Transverse colon (tissue), 4 donors: Measurements from ENCODE around the gene EFCAB10. TPM values are rescaled to one million over a fixed set of nuclear protein-coding genes. Genes with fewer than 3 reads are reported as not detected.
A peak's percentile ranks its signal among the peaks of the same experiment; 100 is the strongest.

Experiments used
- DNase-seq: peaks from one replicate; pipeline ENCODE4 v3.0.0-alpha.2; 2019
- H3K27ac ChIP-seq, 4 donors: fragments of 200-600 bp; sonication (generic); 2 replicates each; pipeline ENCODE4 v1.5.1; 2016 to 2018; ENCODE audit warnings: inconsistent platforms in 4 of 4
- H3K27me3 ChIP-seq: fragments of 200-600 bp; sonication (generic); 2 replicates; pipeline ENCODE4 v1.5.1; 2017; ENCODE audit warnings: inconsistent platforms
- H3K36me3 ChIP-seq, 4 donors: fragments of 200-600 bp; sonication (generic); 2 replicates each; pipeline ENCODE4 v1.5.1; 2017 to 2019; ENCODE audit warnings: inconsistent platforms in 4 of 4
- H3K4me1 ChIP-seq, 4 donors: fragments of 200-600 bp; sonication (generic); 2 replicates each; pipeline ENCODE4 v1.5.1; 2017 to 2020; ENCODE audit warnings: inconsistent platforms in 4 of 4
- H3K4me3 ChIP-seq, 4 donors: fragments of 200-600 bp; sonication (generic); 1 replicate in 1 of 4; 2 replicates in 3 of 4; pipeline versions ENCODE4 v1.5.1 to v1.6.1; 2017 to 2019; ENCODE audit warnings: inconsistent platforms in 4 of 4
- H3K9me3 ChIP-seq, 2 donors: fragments of 200-600 bp; sonication (generic); 2 replicates each; pipeline ENCODE4 v1.5.1; 2017 to 2019; ENCODE audit warnings: inconsistent platforms in 2 of 2
- EP300 ChIP-seq: sonication (generic); formaldehyde crosslinking; IDR thresholded peaks from one replicate; pipeline ENCODE4 v1.6.1; 2017; ENCODE audit warnings: antibody characterized with exemption, low read depth
- POLR2A ChIP-seq: fragments of 450-650 bp; IDR thresholded peaks from one replicate; pipeline ENCODE4 v1.6.1; 2016; ENCODE audit warnings: antibody characterized with exemption, mild to moderate bottlenecking, moderate library complexity
- POLR2AphosphoS5 ChIP-seq, 3 donors: sonication (generic); formaldehyde crosslinking; IDR thresholded peaks; one replicate each; pipeline ENCODE4 v1.6.1; 2016; ENCODE audit warnings: antibody characterized with exemption in 3 of 3
- WGBS, 2 donors: methylation state at CpG; one replicate each; pipeline ENCODE4 v1.1.5; 2018; ENCODE audit warnings: low coverage in 1 of 2; 5-methylcytosine and 5-hydroxymethylcytosine counted together
- in situ Hi-C, 4 donors: fragments of 200-750 bp; cut with MboI; loops; one replicate each; pipeline versions ENCODE4 v1.15.0 to v1.15.1; 2017; ENCODE audit warnings: low sequenced_read_pairs in 3 of 4, low pct_ligation_motif_present in 1 of 4, low pct_unique_long_range_greater_than_20kb in 1 of 4
- intact Hi-C: fragments of 100-400 bp; cut with DNase I; formaldehyde crosslinking; loops from one replicate; pipeline ENCODE4 v1.15.1; 2023; ENCODE audit warnings: low total_unique reads
- total RNA-seq, 4 donors: library from RNA; depleted of rRNA; stranded (reverse); fragments of >200 nt; gene quantifications; one replicate each; pipeline ENCODE4 v1.1.0, GENCODE V29; 2016
- TF ChIP-seq, protein P1 (sequence below), 5 experiments: fragments of 200-600 bp in 3 of 5; fragments of 450-650 bp in 2 of 5; sonication (generic) in 3 of 5; IDR thresholded peaks; 1 replicate in 2 of 5; 2 replicates in 3 of 5; pipeline ENCODE4 v1.5.1; 2016 to 2017; ENCODE audit warnings: antibody characterized with exemption in 5 of 5, inconsistent platforms in 3 of 5, mild to moderate bottlenecking in 2 of 5, moderate library complexity in 1 of 5

EFCAB10 gene
- total RNA-seq, 4 donors from 2014 or later = not detected

DNA sequence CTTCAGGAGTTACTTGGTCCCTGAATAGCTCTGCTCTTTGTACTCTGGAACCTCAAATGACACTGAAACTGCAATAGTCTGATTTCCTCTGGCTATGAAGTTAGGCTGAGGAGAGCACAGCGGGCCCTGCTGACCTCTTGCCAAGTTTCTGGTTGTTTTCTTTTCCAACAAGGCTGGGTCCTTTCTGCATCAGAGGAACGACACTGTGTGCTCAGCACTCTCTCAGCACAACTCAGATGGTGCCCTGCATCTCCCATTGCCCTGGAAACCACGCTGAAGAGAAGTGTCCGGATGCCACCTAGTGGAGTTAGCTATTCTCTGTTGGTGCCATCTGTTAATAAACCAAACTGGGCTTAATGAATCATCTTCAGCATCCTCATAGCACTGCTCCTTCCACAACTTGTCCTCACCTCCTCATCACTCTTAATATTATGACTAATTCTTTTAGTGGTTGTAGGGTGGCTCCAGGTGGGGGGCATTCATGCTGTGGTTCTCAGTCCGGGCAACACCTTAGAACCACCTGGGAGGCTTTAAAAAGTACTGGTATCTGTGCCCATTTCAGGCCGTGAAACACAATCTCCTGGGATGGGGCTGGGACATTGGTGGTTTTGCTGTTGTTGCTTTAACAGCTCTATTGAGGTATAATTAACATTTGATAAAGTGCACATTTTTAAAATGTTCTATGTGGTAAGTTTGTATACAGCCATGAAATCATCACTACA, 8.2 kb upstream of the EFCAB10 start:
- Histone ChIP-seq H3K27me3 (no peaks in the 10 kb centered on the region), H3K36me3 (no peaks in the 10 kb centered on the region), H3K4me1 (peaks cover 0 to 5% (median 0%) of the 10 kb centered on the region in 4 donors), H3K27ac (no peak overlapping the region), H3K9me3 (no peaks in the 10 kb centered on the region), H3K4me3 (no peak overlapping the region)
- in situ Hi-C loops = no loop called here
- 19 to 23% methylated on average over 3 to 6 of the region's 6 CpGs for WGBS, 2 donors
- intact Hi-C loops = no loop called here
- no peak for TF ChIP-seq POLR2AphosphoS5 (IDR thresholded peaks at IDR 0.05)
- TF ChIP-seq, protein P1, sequence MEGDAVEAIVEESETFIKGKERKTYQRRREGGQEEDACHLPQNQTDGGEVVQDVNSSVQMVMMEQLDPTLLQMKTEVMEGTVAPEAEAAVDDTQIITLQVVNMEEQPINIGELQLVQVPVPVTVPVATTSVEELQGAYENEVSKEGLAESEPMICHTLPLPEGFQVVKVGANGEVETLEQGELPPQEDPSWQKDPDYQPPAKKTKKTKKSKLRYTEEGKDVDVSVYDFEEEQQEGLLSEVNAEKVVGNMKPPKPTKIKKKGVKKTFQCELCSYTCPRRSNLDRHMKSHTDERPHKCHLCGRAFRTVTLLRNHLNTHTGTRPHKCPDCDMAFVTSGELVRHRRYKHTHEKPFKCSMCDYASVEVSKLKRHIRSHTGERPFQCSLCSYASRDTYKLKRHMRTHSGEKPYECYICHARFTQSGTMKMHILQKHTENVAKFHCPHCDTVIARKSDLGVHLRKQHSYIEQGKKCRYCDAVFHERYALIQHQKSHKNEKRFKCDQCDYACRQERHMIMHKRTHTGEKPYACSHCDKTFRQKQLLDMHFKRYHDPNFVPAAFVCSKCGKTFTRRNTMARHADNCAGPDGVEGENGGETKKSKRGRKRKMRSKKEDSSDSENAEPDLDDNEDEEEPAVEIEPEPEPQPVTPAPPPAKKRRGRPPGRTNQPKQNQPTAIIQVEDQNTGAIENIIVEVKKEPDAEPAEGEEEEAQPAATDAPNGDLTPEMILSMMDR (IDR thresholded peaks at IDR 0.05) = peak; percentile 31 to 47 (median 42)
- TF ChIP-seq EP300 = no peak
- TF ChIP-seq POLR2A = no peak
- peak; percentile 35 for DNase-seq

GRCh38 chr7:105587909-105588635, 6.8 kb upstream of the EFCAB10 start:
- TF ChIP-seq, protein P1 (IDR thresholded peaks at IDR 0.05) = no peak
- TF ChIP-seq POLR2AphosphoS5 (IDR thresholded peaks at IDR 0.05) = no peak
- no peak for TF ChIP-seq EP300
- no peak for TF ChIP-seq POLR2A
- 76 to 83% methylated on average over 5 to 12 of the region's 12 CpGs for WGBS, 2 donors
- Histone ChIP-seq H3K4me1 (peaks cover 0 to 5% (median 0%) of the 10 kb centered on the region in 4 donors), H3K4me3 (no peak overlapping the region), H3K36me3 (no peaks in the 10 kb centered on the region), H3K27me3 (no peaks in the 10 kb centered on the region), H3K27ac (no peak overlapping the region), H3K9me3 (peaks cover 0 to 2% of the 10 kb centered on the region in 2 donors)
- in situ Hi-C loops = no loop called here
- intact Hi-C loops = no loop called here
- DNase-seq = no peak

- no peaks in the 10 kb centered on the region for H3K36me3 ChIP-seq
- intact Hi-C loops (no loop called here), in situ Hi-C loops (no loop called here)
- DNase-seq = no peak
- 94 to 95% methylated on average over 2 of the region's 2 CpGs for WGBS, 2 donors
- peaks cover 0 to 2% of the 10 kb centered on the region in 2 donors for H3K9me3 ChIP-seq
- TF ChIP-seq, protein P1 (IDR thresholded peaks at IDR 0.05) = no peak
- H3K4me1 ChIP-seq = peaks cover 0 to 12% (median 6%) of the 10 kb centered on the region in 4 donors
- H3K4me3 ChIP-seq = no peak overlapping the region
- no peak overlapping the region for H3K27ac ChIP-seq
- no peaks in the 10 kb centered on the region for H3K27me3 ChIP-seq
These were observed 4.7 kb upstream of the EFCAB10 start for GRCh38 chr7:105585850-105586500.

GRCh38 chr7:105584165-105584564, 2.9 kb upstream of the EFCAB10 start:
- 92 to 96% methylated on average over 5 of the region's 5 CpGs for WGBS, 2 donors
- H3K27ac ChIP-seq = no peak overlapping the region
- H3K9me3 ChIP-seq = peaks cover 0 to 2% of the 10 kb centered on the region in 2 donors
- H3K4me1 ChIP-seq = peaks cover 0 to 10% (median 7%) of the 10 kb centered on the region in 4 donors
- no peak for DNase-seq
- in situ Hi-C loops (no loop called here), intact Hi-C loops (no loop called here)
- no peaks in the 10 kb centered on the region for H3K36me3 ChIP-seq
- H3K4me3 ChIP-seq = no peak overlapping the region
- TF ChIP-seq POLR2AphosphoS5 (IDR thresholded peaks at IDR 0.05) (no peak), EP300 (no peak), POLR2A (no peak)
- TF ChIP-seq, protein P1 (IDR thresholded peaks at IDR 0.05) = no peak
- no peaks in the 10 kb centered on the region for H3K27me3 ChIP-seq
